Activated T-helper 1 cell treated with anti-CD3 and anti-CD28 coated beads, Interleukin-2, amount 50 U/mL, for 16 hours (primary cell): ENCODE results near the gene PFDN1.
"Not testable (repeated sequence)": the region's sequence is repeated elsewhere in the genome, so short reads cannot be mapped to it uniquely, and the experiment has no call there.

ENCODE experiments used
- DNase-seq, 2 donors: peaks; one replicate each; pipeline ENCODE4 v3.0.0-alpha.2; 2020; ENCODE audit warnings: low read depth in 1 of 2, low spot score in 1 of 2

The PFDN1 gene

GRCh38 chr5:140302786-140303639, at the start of gene PFDN1:
Gene PFDN1, minus strand, starts transcription at chr5:140303101. Its CDS starts 28 bp downstream, at chr5:140303073.
- peak; percentile 75 to 80 for DNase-seq

GRCh38 chr5:140351609-140352334, 48.9 kb upstream of the PFDN1 start:
- peak in 1 of 2 donors; percentile 28 for DNase-seq

- no peak for DNase-seq
Measured at GRCh38 chr5:140349244-140349643, 46.3 kb upstream of the PFDN1 start.

- DNase-seq: no peak
Measured at GRCh38 chr5:140348104-140348503, 45.2 kb upstream of the PFDN1 start.

GRCh38 chr5:140347360-140347759, 44.5 kb upstream of the PFDN1 start:
- no peak for DNase-seq

GRCh38 chr5:140346348-140347221, 43.7 kb upstream of the PFDN1 start, which contains the start of gene HBEGF:
Gene HBEGF, minus strand, starts transcription at chr5:140346603. Its CDS starts 275 bp downstream, at chr5:140346328.
- DNase-seq: peak in 1 of 2 donors; percentile 41

GRCh38 chr5:140345919-140346347, 43.0 kb upstream of the PFDN1 start:
- DNase-seq: no peak

- DNase-seq: no peak
Measured at GRCh38 chr5:140344683-140345423, 42.0 kb upstream of the PFDN1 start.

- not testable (repeated sequence) for DNase-seq
Measured at GRCh38 chr5:140343849-140344248, 40.9 kb upstream of the PFDN1 start.

GRCh38 chr5:140342896-140343295, 40.0 kb upstream of the PFDN1 start:
- DNase-seq: no peak

- DNase-seq: no peak
Measured at GRCh38 chr5:140342287-140342686, 39.4 kb upstream of the PFDN1 start.

- DNase-seq: no peak
Measured at GRCh38 chr5:140341591-140341990, 38.7 kb upstream of the PFDN1 start.

GRCh38 chr5:140340605-140341121, 37.8 kb upstream of the PFDN1 start:
- no peak for DNase-seq

GRCh38 chr5:140339636-140340035, 36.7 kb upstream of the PFDN1 start:
- no peak for DNase-seq

GRCh38 chr5:140338908-140339307, 36.0 kb upstream of the PFDN1 start:
- no peak for DNase-seq

GRCh38 chr5:140338336-140338735, 35.4 kb upstream of the PFDN1 start:
- DNase-seq: no peak

GRCh38 chr5:140337880-140338279, 35.0 kb upstream of the PFDN1 start:
- no peak for DNase-seq

- DNase-seq: no peak
Measured at GRCh38 chr5:140336388-140336787, 33.5 kb upstream of the PFDN1 start.

GRCh38 chr5:140331638-140332037, 28.7 kb upstream of the PFDN1 start:
- DNase-seq: no peak
